ENCODE data around the gene ERVK3-1.

ERVK3-1 gene

DNA sequence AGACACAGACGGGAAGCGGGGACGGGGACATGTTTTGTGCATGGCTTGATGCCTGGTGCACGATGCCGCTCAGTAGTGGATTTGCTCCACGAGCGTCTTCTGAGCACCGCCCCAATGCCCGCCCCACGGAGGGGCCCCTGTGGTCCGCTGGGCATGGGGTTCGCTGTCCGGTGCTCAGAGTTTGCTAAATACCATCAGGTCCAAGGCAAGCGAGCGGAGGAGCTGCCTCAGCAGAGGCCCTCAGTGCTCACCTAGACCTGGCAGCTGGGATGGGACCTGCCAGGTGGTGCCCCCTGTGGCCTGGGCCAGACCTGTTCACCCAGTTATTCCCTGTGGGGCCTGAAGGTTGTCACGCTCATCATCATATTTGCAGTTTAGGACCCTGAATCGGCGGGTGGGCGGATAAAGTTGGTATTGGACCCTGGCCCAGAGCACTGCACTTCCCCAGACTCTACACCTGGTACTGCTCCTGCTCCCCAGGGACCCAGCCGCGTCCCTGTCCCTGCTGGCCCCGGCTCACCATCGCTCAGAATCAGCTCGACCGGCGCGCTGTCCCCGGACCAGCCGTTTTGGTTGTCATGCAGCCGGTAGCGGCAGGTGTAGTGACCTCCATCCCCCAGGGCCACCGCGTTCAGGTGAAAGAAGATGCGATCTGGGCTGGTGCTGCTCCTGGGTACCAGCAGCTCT is 45.8 kb downstream of the ERVK3-1 start:
- DNase-seq (ENCODE audit: insufficient read length) = no peak
- no peak for TF ChIP-seq POLR2A (IDR thresholded peaks at IDR 0.05; ENCODE audit: low read depth, low read length)
- no peak for TF ChIP-seq TAF1 (IDR thresholded peaks at IDR 0.05; ENCODE audit: borderline replicate concordance, low read depth, low read length)
- no peak for TF ChIP-seq POLR2AphosphoS5 (IDR thresholded peaks at IDR 0.05; ENCODE audit: low read depth, low read length)
- FAIRE-seq = no peak

DNA sequence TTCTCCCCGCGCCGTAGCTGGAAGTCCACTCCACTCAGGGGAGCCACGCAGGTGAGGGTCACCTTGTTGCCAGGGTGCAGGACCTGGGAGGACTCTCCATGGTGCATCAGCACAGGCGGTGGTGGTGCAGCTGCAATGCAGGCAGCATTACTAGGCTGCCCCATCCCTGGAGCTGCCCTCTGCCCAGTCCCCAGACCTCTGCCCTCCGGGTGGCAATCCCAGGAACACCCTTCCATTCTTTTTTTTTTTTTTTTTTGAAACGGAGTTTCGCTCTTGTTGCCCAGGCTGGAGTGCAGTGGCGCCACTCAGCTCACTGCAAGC is 46.3 kb downstream of the ERVK3-1 start:
- no peak for DNase-seq (ENCODE audit: insufficient read length)
- FAIRE-seq = no peak

DNA sequence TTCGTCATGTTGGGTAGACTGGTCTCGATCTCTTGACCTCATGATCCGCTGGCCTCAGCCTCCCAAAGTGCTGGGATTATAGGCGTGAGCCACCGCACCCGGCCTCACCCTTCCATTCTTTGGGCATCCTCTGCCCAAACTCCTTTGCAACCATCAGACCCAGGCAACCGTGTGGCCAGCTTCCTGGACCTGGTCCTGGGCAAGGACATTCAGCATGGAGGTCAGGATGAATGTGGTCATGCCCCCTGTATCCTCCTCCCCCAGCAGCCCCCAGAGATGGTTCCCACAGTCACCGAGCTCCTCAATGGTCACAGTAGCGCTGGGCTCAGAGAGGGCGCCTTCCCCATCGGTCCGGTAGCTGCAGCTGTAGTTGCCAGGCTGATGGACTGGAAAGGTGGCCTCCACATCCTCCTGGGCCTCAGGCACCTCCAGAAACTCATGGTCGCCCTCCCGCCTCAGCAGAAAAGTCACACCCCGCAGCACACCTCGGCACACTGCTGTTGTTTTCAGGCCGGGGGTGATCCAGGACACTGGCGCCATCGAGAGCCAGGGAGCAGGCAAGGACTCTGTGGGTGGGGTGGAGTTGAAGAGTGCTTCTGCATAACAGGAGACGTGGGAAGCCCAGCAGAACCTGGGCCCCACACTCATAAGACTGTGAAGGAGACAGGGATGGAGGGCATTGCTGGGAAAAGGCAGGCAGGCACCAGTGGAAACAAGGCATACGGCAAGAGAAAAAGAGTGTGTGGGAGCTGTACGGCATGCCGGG is 47.0 kb downstream of the ERVK3-1 start:
- no peak for TF ChIP-seq TAF1 (IDR thresholded peaks at IDR 0.05; ENCODE audit: borderline replicate concordance, low read depth, low read length)
- no peak for TF ChIP-seq POLR2AphosphoS5 (IDR thresholded peaks at IDR 0.05; ENCODE audit: low read depth, low read length)
- no peak for TF ChIP-seq POLR2A (IDR thresholded peaks at IDR 0.05; ENCODE audit: low read depth, low read length)
- FAIRE-seq = no peak
- DNase-seq (ENCODE audit: insufficient read length) = no peak

More for the DNA sequence above, 46.3 kb downstream of the ERVK3-1 start:
- TF ChIP-seq POLR2AphosphoS5 (IDR thresholded peaks at IDR 0.05; ENCODE audit: low read depth, low read length) (no peak), TAF1 (IDR thresholded peaks at IDR 0.05; ENCODE audit: borderline replicate concordance, low read depth, low read length) (no peak), POLR2A (IDR thresholded peaks at IDR 0.05; ENCODE audit: low read depth, low read length) (no peak)

DNA sequence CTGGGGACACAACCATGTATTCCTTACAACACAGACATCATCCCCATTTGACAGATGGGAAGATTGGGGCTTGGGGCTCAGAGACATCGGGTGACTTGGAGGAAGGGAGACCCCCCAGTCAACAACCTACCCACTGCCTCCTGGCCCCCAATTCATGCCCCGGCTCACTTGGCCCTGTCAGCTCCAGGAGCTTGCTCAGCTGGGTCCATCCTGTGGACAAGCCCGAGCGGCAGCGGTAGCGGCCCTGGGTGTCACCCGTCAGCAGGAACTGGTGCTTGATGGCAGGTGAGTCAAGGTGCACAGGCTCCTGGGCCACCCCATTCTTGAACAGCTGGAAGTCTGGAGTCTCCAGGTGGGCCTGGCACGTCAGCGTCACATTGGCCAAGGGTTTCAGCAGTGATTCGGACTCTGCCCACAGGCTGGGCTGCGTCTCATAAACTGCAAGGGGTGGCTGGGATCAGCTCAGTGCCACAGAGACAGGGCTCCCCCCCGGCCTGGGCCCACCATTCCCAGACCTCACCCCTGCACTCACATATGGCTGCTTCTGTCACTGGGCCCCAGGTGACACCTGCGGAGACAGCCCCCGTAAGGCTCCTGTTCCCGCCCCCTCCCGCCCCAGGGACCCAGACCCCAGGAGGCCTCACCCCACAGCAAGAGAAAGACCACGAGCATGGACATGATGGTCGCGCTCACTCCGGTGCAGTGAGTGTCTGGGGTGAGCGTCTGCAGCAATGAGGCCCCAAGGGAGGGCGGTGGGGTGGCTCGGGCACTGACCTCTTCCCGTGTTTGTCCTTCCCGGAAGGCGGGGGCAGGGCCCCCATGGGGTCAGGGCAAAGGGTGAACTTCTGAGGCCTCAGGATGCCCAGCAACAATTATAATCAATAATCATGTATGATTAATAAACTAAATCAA is 47.8 kb downstream of the ERVK3-1 start, which contains the start of gene A1BG:
Gene A1BG (minus strand): TSS at position 733 of the 912 bp plus-strand sequence. CDS start 55 bp downstream, at position 678.
- DNase-seq (ENCODE audit: insufficient read length) (no peak), FAIRE-seq (no peak)
- TF ChIP-seq TAF1 (IDR thresholded peaks at IDR 0.05; ENCODE audit: borderline replicate concordance, low read depth, low read length) = no peak
- no peak for TF ChIP-seq POLR2A (IDR thresholded peaks at IDR 0.05; ENCODE audit: low read depth, low read length)
- no peak for TF ChIP-seq POLR2AphosphoS5 (IDR thresholded peaks at IDR 0.05; ENCODE audit: low read depth, low read length)

DNA sequence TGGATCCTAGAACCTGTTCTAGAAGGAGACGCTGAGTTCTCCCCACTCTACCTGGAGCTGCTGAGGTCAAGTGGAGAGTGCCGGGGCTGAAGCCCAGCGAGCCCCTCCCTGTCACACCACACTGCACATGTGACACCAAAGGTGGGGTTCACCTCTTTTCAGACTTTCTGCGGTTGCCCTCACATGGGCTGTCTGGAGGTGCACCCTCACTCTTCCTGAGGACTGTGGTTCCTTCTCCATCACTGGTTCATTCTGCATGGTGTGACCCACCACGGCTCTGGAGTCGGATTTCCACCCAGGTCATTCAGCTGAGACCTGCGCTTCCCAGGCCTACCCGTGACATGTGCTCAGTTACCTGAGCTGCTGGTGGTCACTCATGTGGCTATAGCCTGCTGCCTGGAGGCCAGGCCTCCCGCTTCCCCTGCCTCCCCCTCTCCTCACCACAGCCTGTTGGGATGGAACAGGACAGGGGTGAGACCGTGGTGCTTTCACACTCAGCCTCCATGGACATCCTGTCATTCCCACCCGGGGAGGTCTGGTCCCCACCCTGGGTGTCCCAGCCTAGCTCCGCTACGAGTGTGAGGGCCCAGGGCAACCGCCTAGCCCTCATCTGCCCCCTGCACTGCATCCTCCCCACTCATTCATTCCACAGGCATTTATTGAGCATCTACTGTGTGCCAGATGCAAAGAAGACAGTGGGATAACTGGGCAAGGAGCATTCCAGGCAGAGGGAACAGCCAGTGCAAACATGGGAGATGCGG is 48.7 kb downstream of the ERVK3-1 start:
- TF ChIP-seq POLR2A (IDR thresholded peaks at IDR 0.05; ENCODE audit: low read depth, low read length) = no peak
- TF ChIP-seq POLR2AphosphoS5 (IDR thresholded peaks at IDR 0.05; ENCODE audit: low read depth, low read length) = no peak
- no peak for DNase-seq (ENCODE audit: insufficient read length)

DNA sequence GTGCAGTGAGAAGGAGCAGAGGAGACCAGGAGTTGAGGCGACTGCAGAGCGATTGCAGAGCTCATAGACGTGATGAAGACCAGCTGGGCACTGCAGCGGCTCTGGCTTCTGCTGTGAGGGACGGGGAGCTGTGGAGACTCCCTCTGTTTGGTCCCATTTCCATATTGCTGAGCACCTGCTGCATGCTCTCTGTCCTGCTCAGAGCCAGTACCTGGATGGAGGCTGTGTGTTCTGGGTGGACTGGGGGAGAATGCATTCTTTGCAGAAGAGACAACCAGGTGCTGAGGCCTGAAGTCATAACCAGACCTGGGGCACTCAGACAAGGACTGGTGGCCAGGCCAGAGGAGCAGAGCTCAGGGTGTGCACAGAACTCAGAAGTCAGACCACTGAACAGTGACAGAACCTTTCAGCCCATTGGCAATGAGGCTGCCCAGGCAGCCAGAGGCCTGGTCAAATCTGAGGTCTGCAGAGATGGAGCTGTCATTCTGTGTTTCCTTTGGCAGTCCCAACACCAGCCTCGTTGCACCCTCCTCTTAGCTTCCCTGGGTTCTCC is 49.4 kb downstream of the ERVK3-1 start:
- TF ChIP-seq TAF1 (IDR thresholded peaks at IDR 0.05; ENCODE audit: borderline replicate concordance, low read depth, low read length) (no peak), POLR2AphosphoS5 (IDR thresholded peaks at IDR 0.05; ENCODE audit: low read depth, low read length) (no peak), POLR2A (IDR thresholded peaks at IDR 0.05; ENCODE audit: low read depth, low read length) (0 out of 2 replicates have a peak, but pooled peaks have one; percentile 40)
- FAIRE-seq = no peak
- no peak for DNase-seq (ENCODE audit: insufficient read length)

More for the DNA sequence above, 48.7 kb downstream of the ERVK3-1 start:
- FAIRE-seq = no peak

DNA sequence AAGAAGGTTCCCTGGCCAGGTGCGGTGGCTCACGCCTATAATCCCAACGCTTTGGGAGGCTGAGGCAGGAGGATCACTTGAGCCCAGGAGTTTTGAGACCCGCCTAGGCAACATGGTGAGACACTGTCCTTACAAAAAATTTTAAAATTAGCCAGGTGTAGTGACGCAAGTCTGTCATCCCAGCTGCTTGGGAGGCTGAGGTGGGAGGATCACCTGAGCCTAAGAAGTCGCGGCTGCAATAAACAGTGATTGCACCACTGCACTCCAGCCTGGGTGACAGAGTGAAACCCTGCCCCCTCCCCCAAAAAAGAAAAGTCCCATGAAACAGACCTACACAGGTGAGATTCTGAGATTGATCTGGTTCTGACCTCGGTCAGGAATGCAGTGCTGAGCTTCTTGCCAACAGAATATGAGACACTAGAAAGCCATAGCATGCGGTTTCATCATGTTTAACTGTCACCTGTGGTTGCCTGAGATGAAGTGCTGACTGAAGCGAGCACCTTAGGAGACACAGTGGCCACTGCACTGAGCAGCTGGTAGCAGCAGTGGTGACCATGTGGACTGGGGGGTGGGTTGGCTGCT is 50.1 kb downstream of the ERVK3-1 start:
- no peak for DNase-seq (ENCODE audit: insufficient read length)
- TF ChIP-seq TAF1 (IDR thresholded peaks at IDR 0.05; ENCODE audit: borderline replicate concordance, low read depth, low read length) = no peak
- no peak for FAIRE-seq

DNA sequence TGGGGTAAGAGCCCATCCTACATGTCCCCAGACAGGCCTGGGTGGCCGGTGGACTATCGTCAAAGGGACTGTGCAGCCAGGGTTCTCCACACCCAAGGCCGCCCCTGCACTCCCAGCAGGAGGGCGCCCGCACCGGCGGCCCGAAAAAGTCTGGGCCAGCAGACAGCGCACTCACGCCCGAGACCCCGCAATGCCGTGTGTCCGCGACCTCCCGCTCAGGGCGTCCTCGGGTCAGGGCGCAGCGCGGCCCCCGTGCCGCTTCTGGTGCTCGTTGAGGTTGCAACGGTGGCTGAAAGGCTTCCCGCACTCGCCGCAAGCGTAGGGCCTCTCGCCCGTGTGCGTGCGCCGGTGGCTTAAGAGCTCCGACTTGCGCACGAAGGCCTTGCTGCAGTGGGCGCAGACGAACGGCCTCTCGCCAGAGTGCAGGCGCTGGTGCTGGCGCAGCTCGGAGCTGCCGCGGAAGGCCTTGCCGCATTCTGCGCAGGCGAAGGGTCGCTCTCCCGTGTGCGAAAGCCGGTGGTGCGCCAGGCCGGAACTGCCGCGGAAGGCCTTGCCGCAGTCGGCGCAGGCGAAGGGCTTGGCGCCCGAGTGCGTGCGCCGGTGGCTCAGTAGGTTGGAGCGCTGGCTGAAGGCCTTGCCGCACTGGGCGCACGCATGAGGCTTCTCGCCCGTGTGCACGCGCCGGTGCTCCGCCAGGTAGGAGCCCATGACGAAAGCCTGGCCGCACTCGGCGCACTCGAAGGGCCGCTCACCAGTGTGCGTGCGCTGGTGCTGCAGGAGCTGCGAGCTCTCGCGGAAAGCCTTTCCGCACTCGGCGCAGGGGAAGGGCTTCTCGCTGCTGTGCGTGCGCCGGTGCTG is 51.0 kb downstream of the ERVK3-1 start:
- TF ChIP-seq POLR2AphosphoS5 (IDR thresholded peaks at IDR 0.05; ENCODE audit: low read depth, low read length) (no peak), TAF1 (IDR thresholded peaks at IDR 0.05; ENCODE audit: borderline replicate concordance, low read depth, low read length) (no peak), POLR2A (IDR thresholded peaks at IDR 0.05; ENCODE audit: low read depth, low read length) (no peak)
- DNase-seq (ENCODE audit: insufficient read length) = no peak
- FAIRE-seq = no peak

DNA sequence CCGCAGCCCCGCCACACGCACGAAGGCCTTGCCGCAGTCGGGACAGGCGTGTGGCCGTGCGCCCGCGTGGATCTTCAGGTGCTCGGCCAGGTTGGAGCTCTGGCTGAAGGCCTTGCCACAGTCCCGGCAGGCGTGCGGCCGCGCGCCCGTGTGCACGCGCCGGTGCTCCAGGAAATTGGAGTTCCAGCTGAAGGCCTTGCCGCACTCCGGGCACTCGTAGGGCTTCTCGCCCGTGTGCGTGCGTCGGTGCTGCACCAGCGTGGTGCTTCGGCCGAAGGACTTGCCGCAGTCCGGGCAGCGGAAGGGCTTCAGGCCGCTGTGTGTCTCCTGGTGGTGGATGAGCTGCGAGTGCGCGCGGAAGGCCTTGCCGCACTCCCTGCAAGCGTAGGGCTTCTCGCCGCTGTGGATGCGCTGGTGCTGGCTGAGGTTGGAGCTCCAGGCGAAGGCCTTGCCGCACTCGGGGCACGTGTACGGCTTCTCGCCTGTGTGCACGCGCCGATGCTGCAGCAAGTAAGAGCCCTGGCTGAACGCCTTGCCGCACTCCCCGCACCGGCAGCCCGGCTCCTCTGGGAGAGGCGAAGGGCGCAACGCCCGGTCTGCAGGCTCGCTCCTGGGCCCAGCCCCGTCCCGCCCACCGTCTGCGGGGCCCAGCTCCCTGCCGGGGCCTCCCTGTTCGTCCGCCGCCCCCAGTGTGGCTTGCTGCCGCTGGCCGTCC is 51.7 kb downstream of the ERVK3-1 start:
- TF ChIP-seq POLR2AphosphoS5 (IDR thresholded peaks at IDR 0.05; ENCODE audit: low read depth, low read length) = no peak
- TF ChIP-seq POLR2A (IDR thresholded peaks at IDR 0.05; ENCODE audit: low read depth, low read length) = no peak
- no peak for TF ChIP-seq TAF1 (IDR thresholded peaks at IDR 0.05; ENCODE audit: borderline replicate concordance, low read depth, low read length)
- no peak for FAIRE-seq

More for the DNA sequence above, 51.7 kb downstream of the ERVK3-1 start:
- DNase-seq (ENCODE audit: insufficient read length) = no peak

All from GM12892 (cell line).